K562 (cell line): ENCODE data around the gene ANKRD13B. TPM values are rescaled to one million over a fixed set of nuclear protein-coding genes. Genes with fewer than 3 reads are reported as not detected.
A peak's percentile ranks its signal among the peaks of the same experiment; 100 is the strongest.

Source experiments
- AFF4 ChIP-seq: sonication (generic); formaldehyde crosslinking; IDR thresholded peaks from 2 replicates; pipeline ENCODE4 v1.8.0; 2023; ENCODE audit warnings: mild to moderate bottlenecking, missing genetic modification reagents
- FUS ChIP-seq: fragments of 200-400 bp; formaldehyde crosslinking; optimal IDR thresholded peaks from 2 replicates; pipeline ENCODE3; 2017; ENCODE audit warnings: low read depth, low read length
- HCFC1 ChIP-seq: IDR thresholded peaks from 2 replicates; pipeline ENCODE4 v1.6.1; 2012; ENCODE audit warnings: low read depth, low read length, improper control_type of control experiment
- MLX ChIP-seq, 2 experiments: fragments of 450-650 bp in 1 of 2; sonication (generic) in 1 of 2; formaldehyde crosslinking; conservative IDR thresholded peaks; 2 replicates each; pipeline versions ENCODE4 v1.4.0 to v1.8.1; 2020 to 2022; ENCODE audit warnings: mild to moderate bottlenecking in 1 of 2, missing genetic modification reagents in 1 of 2
- POLR2H ChIP-seq: IDR thresholded peaks from 2 replicates; pipeline ENCODE4 v1.6.1; 2016; ENCODE audit warnings: missing genetic modification characterization, low read depth, mild to moderate bottlenecking, control low read depth, missing compliant biosample characterization, moderate library complexity
- RBM25 ChIP-seq: fragments of 200-400 bp; formaldehyde crosslinking; IDR thresholded peaks from 2 replicates; pipeline ENCODE4 v1.6.1; 2018; ENCODE audit warnings: low read length, low read depth, moderate library complexity; ENCODE audit not compliant: severe bottlenecking
- SIN3A ChIP-seq, 2 experiments: fragments of 150-350 bp in 1 of 2; IDR thresholded peaks; 2 replicates each; pipeline ENCODE4 v1.6.1; 2011 to 2016; ENCODE audit warnings: borderline replicate concordance in 2 of 2, low read depth in 2 of 2, low read length in 2 of 2, mild to moderate bottlenecking in 2 of 2, moderate library complexity in 2 of 2; ENCODE audit not compliant: control insufficient read depth in 1 of 2
- SMAD1 ChIP-seq: fragments of 150-350 bp; IDR thresholded peaks from 2 replicates; pipeline ENCODE4 v1.6.1; 2014; ENCODE audit warnings: low read length, low read depth; ENCODE audit not compliant: partially characterized antibody
- TAF15 ChIP-seq: fragments of 200-400 bp; formaldehyde crosslinking; IDR thresholded peaks from 2 replicates; pipeline ENCODE4 v1.6.1; 2017; ENCODE audit warnings: mild to moderate bottlenecking, low read depth, low read length, moderate library complexity
- TCFL5 ChIP-seq: fragments of 250-450 bp; sonication (Bioruptor Pico); conservative IDR thresholded peaks from 2 replicates; pipeline ENCODE4 v1.6.1; 2021; ENCODE audit warnings: mild to moderate bottlenecking, moderate library complexity, matching md5 sums
- VEZF1 ChIP-seq: fragments of 200-800 bp; sonication (Bioruptor generic); IDR thresholded peaks from 2 replicates; pipeline ENCODE4 v1.6.1; 2017; ENCODE audit warnings: missing genetic modification characterization, missing compliant biosample characterization
- ZBTB1 ChIP-seq: sonication (generic); formaldehyde crosslinking; IDR thresholded peaks from 2 replicates; pipeline ENCODE4 v1.8.1; 2023; ENCODE audit warnings: missing genetic modification reagents, low read depth, mild to moderate bottlenecking, borderline replicate concordance
- ZFPM2 ChIP-seq: fragments of 250-450 bp; sonication (Bioruptor Pico); IDR thresholded peaks from 2 replicates; pipeline ENCODE4 v1.5.1; 2022; ENCODE audit warnings: mild to moderate bottlenecking
- ZNF280A ChIP-seq: fragments of 450-650 bp; IDR thresholded peaks from 2 replicates; pipeline ENCODE4 v1.6.1; 2018; ENCODE audit warnings: mild to moderate bottlenecking, low read depth; ENCODE audit not compliant: partially characterized antibody
- ZNF398 ChIP-seq: fragments of 250-450 bp; sonication (Bioruptor Pico); IDR thresholded peaks from 2 replicates; pipeline ENCODE4 v1.8.0; 2021; ENCODE audit warnings: moderate library complexity, mild to moderate bottlenecking, inconsistent platforms
- polyA plus RNA-seq, 8 experiments: library from polyadenylated mRNA; depleted of rRNA in 4 of 8; stranded (reverse) in 5 of 8; unstranded in 3 of 8; fragments of >200 nt; fragmentation: Nextera tagmentation in 2 of 8; fragmentation: Illumina TruSeq in 1 of 8; extraction: Ambion mirVana in 2 of 8; extraction: Trizol in 1 of 8; gene quantifications; 2 replicates each; pipeline versions ENCODE4 v1.2.1 to v1.2.3, GENCODE V29; 2011 to 2014; ENCODE audit warnings: inconsistent platforms in 1 of 8, missing spikeins in 1 of 8
- total RNA-seq, 7 experiments: library from RNA; depleted of rRNA in 6 of 7; stranded (reverse); fragments of >200 nt in 6 of 7; fragmentation: Illumina TruSeq in 2 of 7; extraction: Trizol in 2 of 7; gene quantifications; 2 replicates each; pipeline versions ENCODE4 v1.2.1 to v1.2.3, GENCODE V29; 2011 to 2021; ENCODE audit warnings: low replicate concordance in 1 of 7

Gene ANKRD13B
- total and polyA plus RNA-seq, 9 of the 15 experiments (the other 6 are each of a cell fraction or from before 2014, with no cell fraction given) = 0.15 to 28.1 (median 4.6) TPM

GRCh38 chr17:29591737-29592608 lies 959 bp upstream of the ANKRD13B start (continued):
- TF ChIP-seq ZNF398 (CRISPR knock-in tag) (no peak), SIN3A (IDR thresholded peaks at IDR 0.05; ENCODE audit: borderline replicate concordance in 2 of 2, control insufficient read depth in 1 of 2, low read depth in 2 of 2, low read length in 2 of 2) (peak in 1 of 2 experiments; percentile 48; a peak in 2 of 4 replicates), AFF4 (no peak), MLX (CRISPR knock-in tag; conservative IDR thresholded peaks at IDR 0.05) (no peak), TCFL5 (CRISPR knock-in tag) (no peak), RBM25 (no peak), ZFPM2 (CRISPR knock-in tag) (no peak), ZNF280A (no peak), ZBTB1 (CRISPR knock-in tag) (no peak), HCFC1 (peak; percentile 37; the same call in 1 of the 2 replicates), VEZF1 (CRISPR knock-in tag) (peak; percentile 90), FUS (no peak), SMAD1 (no peak), TAF15 (no peak), POLR2H (tag) (no peak)
